GM12878 (cell line): Measurements from ENCODE around the gene RAC3.

ENCODE experiments used
- BACH1 ChIP-seq: fragments of 450-650 bp; IDR thresholded peaks from 2 replicates; pipeline ENCODE4 v1.6.1; 2017; ENCODE audit warnings: mild to moderate bottlenecking, borderline replicate concordance
- CHD1 ChIP-seq: IDR thresholded peaks from 2 replicates; pipeline ENCODE4 v1.6.1; 2012; ENCODE audit warnings: low read depth, low read length, improper control_type of control experiment
- CTCF ChIP-seq, 3 experiments: IDR thresholded peaks in 2 of 3; conservative IDR thresholded peaks in 1 of 3; 2 replicates each; pipeline ENCODE4 v1.5.1; 2011; ENCODE audit warnings: low read depth in 3 of 3, low read length in 3 of 3, mild to moderate bottlenecking in 3 of 3, control low read depth in 2 of 3, moderate library complexity in 2 of 3, inconsistent platforms in 1 of 3, mixed read lengths in 1 of 3; ENCODE audit not compliant: control insufficient read depth in 2 of 3, insufficient read depth in 1 of 3; ENCODE audit errors: extremely low read depth in 1 of 3
- EZH2 ChIP-seq: IDR thresholded peaks from 2 replicates; pipeline ENCODE4 v1.6.1; 2012; ENCODE audit warnings: low read depth, mild to moderate bottlenecking, control low read depth, inconsistent platforms, low read length, borderline replicate concordance; ENCODE audit not compliant: control insufficient read depth
- IKZF2 ChIP-seq, 2 experiments: fragments of 450-650 bp; IDR thresholded peaks; 2 replicates each; pipeline ENCODE4 v1.6.1; 2017; ENCODE audit warnings: mild to moderate bottlenecking in 2 of 2, moderate library complexity in 2 of 2
- NFYB ChIP-seq: IDR thresholded peaks from 2 replicates; pipeline ENCODE4 v1.6.1; 2011; ENCODE audit warnings: low read depth, mild to moderate bottlenecking, low read length, improper control_type of control experiment, moderate library complexity; ENCODE audit not compliant: insufficient read depth
- PKNOX1 ChIP-seq: fragments of 450-650 bp; IDR thresholded peaks from 2 replicates; pipeline ENCODE4 v1.6.1; 2016; ENCODE audit warnings: mild to moderate bottlenecking
- POLR2A ChIP-seq: IDR thresholded peaks from 2 replicates; pipeline ENCODE4 v1.6.1; 2011; ENCODE audit warnings: low read depth, mild to moderate bottlenecking, low read length
- RAD21 ChIP-seq: IDR thresholded peaks from 2 replicates; pipeline ENCODE4 v1.6.1; 2011; ENCODE audit warnings: mild to moderate bottlenecking, low read depth, low read length, moderate library complexity; ENCODE audit not compliant: insufficient read depth
- SPI1 ChIP-seq: IDR thresholded peaks from 2 replicates; pipeline ENCODE4 v1.6.1; 2011; ENCODE audit warnings: low read depth, mild to moderate bottlenecking, low read length, moderate library complexity, borderline replicate concordance; ENCODE audit not compliant: insufficient read depth

- TF ChIP-seq PKNOX1 (no peak), EZH2 (no peak), SPI1 (no peak), BACH1 (no peak), RAD21 (no peak), CTCF (IDR thresholded peaks at IDR 0.05 in 2 of 3, conservative IDR thresholded peaks at IDR 0.05 in 1 of 3; ENCODE audit: control insufficient read depth in 2 of 3, extremely low read depth in 1 of 3, insufficient read depth in 1 of 3, low read depth in 3 of 3, low read length in 3 of 3) (no peak), NFYB (no peak), IKZF2 (IDR thresholded peaks at IDR 0.05) (no peak), POLR2A (no peak), CHD1 (no peak)
Observed at GRCh38 chr17:81983639-81984373, 47.7 kb upstream of the RAC3 start.
